NB4 (cell line): ENCODE measurements around the gene DDX46.

Source experiments
- CTCF ChIP-seq: IDR thresholded peaks from one replicate; pipeline ENCODE4 v1.5.1; 2012; ENCODE audit warnings: low read depth, low read length
- MAX ChIP-seq: IDR thresholded peaks from 2 replicates; pipeline ENCODE4 v1.6.1; 2011; ENCODE audit warnings: low read depth, low read length
- MYC ChIP-seq: IDR thresholded peaks from 2 replicates; pipeline ENCODE4 v1.6.1; 2011; ENCODE audit warnings: low read depth, low read length
- POLR2A ChIP-seq: IDR thresholded peaks from 2 replicates; pipeline ENCODE4 v1.6.1; 2011; ENCODE audit warnings: mild to moderate bottlenecking; ENCODE audit not compliant: insufficient read length; ENCODE audit errors: extremely low read depth

- TF ChIP-seq CTCF (no peak), MAX (no peak), POLR2A (no peak), MYC (no peak)
Measured at GRCh38 chr5:134798468-134798867, 39.9 kb downstream of the DDX46 start.
